Measurements from ENCODE around the gene PRDM16.

- TF ChIP-seq CTCF (optimal IDR thresholded peaks at IDR 0.05 in 1 of 3, IDR thresholded peaks at IDR 0.05 in 1 of 3, conservative IDR thresholded peaks at IDR 0.05 in 1 of 3; ENCODE audit: extremely low read depth in 1 of 3, insufficient read depth in 2 of 3, low read length in 3 of 3) (no peak), EZH2 (IDR thresholded peaks at IDR 0.05; ENCODE audit: low read length) (no peak)
Observed at GRCh38 chr1:3185896-3186525, 117.0 kb downstream of the PRDM16 start.
